Esophagus mucosa (tissue), 1 donor: ENCODE results near the gene NTM. TPM values are rescaled to one million over a fixed set of nuclear protein-coding genes. Genes with fewer than 3 reads are reported as not detected.
A peak's percentile ranks its signal among the peaks of the same experiment; 100 is the strongest.
"Not testable (repeated sequence)": the region's sequence is repeated elsewhere in the genome, so short reads cannot be mapped to it uniquely, and the experiment has no call there.

ENCODE experiments used
- ATAC-seq: fragments of 200-7000 bp; cut with Tn5 transposase; one replicate; pipeline ENCODE4 v1.9.1; 2020
- total RNA-seq: library from RNA; stranded (reverse); gene quantifications from one replicate; pipeline ENCODE4 v1.2.4, GENCODE V29; 2023
- donor health status: DM: yes; HTN: yes; CAD: no.

The NTM gene
- total RNA-seq: 0.92 TPM

- peak; percentile 69 for ATAC-seq
Measured at GRCh38 chr11:131370090-131370751, at the start of gene NTM. Gene NTM, plus strand, starts transcription at chr11:131370615.

GRCh38 chr11:131324921-131325570 lies 45.4 kb upstream of the NTM start:
- ATAC-seq: no peak

- no peak for ATAC-seq
Measured at GRCh38 chr11:131326829-131327228, 43.6 kb upstream of the NTM start.

GRCh38 chr11:131327421-131327820 lies 43.0 kb upstream of the NTM start:
- no peak for ATAC-seq

- ATAC-seq: no peak
Measured at GRCh38 chr11:131328843-131329242, 41.6 kb upstream of the NTM start.

GRCh38 chr11:131331010-131331409 lies 39.4 kb upstream of the NTM start:
- ATAC-seq: no peak

- peak; percentile 44 for ATAC-seq
Measured at GRCh38 chr11:131331546-131331945, 38.9 kb upstream of the NTM start.

- ATAC-seq: no peak
Measured at GRCh38 chr11:131334601-131335000, 35.8 kb upstream of the NTM start.

- not testable (repeated sequence) for ATAC-seq
Measured at GRCh38 chr11:131341900-131342299, 28.5 kb upstream of the NTM start.

GRCh38 chr11:131342442-131342841 lies 28.0 kb upstream of the NTM start:
- ATAC-seq: not testable (repeated sequence)

- ATAC-seq: no peak
Measured at GRCh38 chr11:131345406-131345805, 25.0 kb upstream of the NTM start.

- no peak for ATAC-seq
Measured at GRCh38 chr11:131349368-131350086, 20.9 kb upstream of the NTM start.

- ATAC-seq: no peak
Measured at GRCh38 chr11:131350872-131351271, 19.5 kb upstream of the NTM start.

GRCh38 chr11:131351848-131352247 lies 18.6 kb upstream of the NTM start:
- no peak for ATAC-seq

GRCh38 chr11:131353766-131354165 lies 16.6 kb upstream of the NTM start:
- ATAC-seq: no peak

- no peak for ATAC-seq
Measured at GRCh38 chr11:131354251-131354701, 16.1 kb upstream of the NTM start.

GRCh38 chr11:131356206-131356605 lies 14.2 kb upstream of the NTM start:
- no peak for ATAC-seq

GRCh38 chr11:131365329-131365930 lies 5.0 kb upstream of the NTM start:
- no peak for ATAC-seq

- no peak for ATAC-seq
Measured at GRCh38 chr11:131370901-131371790, 731 bp downstream of the NTM start.

GRCh38 chr11:131371791-131372104 lies 1.3 kb downstream of the NTM start:
- ATAC-seq: peak; percentile 10

GRCh38 chr11:131372234-131372962 lies 2.0 kb downstream of the NTM start:
- no peak for ATAC-seq
